ENCODE data around the gene PRKCB. TPM values are rescaled to one million over a fixed set of nuclear protein-coding genes. Genes with fewer than 3 reads are reported as not detected.

PRKCB gene
- total RNA-seq, 1 experiment from 2014 or later = not detected

DNA sequence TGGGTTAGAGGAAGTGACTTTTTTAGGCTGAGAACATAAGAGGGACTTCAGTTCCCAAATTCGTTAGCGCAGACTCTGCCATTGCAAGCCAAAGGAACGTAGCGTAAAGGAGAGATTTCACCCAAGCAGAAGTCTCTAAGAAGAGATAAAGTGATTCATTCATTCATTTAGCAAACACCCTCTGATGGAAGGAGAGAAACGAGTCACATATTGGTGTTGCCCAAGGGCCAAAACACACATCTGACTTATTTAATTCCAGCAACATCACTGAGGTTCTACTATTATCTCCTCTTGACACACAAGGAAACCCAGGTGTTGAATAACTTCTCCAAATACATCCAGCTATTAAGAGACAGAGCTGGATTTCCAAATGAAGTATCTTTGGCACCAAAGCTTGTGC, 334.6 kb downstream of the PRKCB start:
- DNase-seq (ENCODE audit: low spot score) = no peak

DNA sequence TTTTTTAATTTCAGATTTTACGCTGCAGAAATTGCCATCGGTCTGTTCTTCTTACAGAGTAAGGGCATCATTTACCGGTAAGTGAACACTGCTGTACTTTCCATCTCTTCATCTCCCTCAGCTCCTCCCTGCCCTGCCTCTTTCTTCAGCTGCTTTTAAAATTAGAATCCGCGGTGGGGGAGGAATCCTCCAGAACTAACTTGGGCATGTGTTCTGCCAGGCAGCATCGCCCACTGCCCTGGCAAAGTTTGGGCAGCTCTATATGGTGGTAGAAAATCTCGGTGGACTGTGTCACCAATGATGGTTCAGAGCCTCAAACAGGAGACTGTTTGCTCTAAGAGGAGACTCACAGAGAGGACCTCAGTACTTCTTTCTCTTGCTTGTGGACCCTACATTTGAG, 338.7 kb downstream of the PRKCB start:
- DNase-seq (ENCODE audit: low spot score) = no peak

DNA sequence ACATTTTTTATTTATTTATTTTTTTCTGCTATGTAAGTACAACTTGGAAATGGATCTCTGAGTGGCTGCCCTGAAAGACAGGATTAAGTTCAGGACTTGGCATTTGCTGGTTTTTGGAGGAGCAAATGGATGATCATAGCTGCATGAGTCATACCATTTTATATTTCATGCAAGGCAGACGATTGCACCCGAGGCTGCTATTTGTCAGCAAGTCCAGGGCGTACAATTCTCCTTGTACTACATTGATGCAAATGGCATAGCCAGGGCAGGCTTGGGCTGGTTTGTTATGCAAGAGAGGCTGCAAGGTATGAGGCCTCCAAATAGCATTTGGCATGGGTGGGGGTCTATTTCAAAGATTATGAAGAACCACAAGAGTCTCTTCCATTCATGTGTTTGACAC, 339.2 kb downstream of the PRKCB start:
- DNase-seq (ENCODE audit: low spot score) = no peak

DNA sequence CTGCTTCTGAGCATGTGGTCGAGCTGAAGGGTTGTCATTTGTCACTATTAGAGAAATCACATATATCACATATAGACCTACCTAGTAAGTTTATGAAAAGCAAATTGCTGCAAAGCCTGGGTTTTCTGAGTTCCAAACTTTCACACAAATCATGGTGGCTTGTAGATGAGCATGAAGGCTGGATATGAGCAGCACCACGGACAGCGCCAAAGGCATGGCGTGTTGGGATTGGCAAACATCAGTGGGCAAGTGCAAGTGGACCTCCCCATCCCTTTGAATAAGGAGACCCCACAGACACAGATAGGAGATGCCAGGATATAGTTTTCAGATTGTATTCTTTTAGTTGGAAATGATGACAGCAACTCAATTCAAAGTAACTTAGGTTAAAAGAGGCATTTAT, 342.7 kb downstream of the PRKCB start:
- no peak for DNase-seq (ENCODE audit: low spot score)

DNA sequence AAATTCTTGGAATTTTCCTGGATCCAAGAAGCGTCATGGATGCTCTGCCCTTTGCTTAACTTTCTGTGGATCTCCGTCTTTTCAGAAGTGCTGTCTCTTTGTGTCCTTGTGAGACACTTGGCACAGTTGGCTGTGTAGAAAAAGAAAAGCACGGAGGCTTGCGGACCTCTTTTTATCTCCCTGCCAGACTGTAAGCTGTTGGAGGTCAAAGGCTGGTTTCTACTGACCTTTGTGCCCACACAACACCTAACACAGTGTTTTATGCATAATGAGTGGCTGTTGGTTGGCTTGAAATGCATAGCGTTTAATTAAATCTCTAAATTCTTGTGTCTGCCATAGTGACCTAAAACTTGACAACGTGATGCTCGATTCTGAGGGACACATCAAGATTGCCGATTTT, 344.7 kb downstream of the PRKCB start:
- DNase-seq (ENCODE audit: low spot score) = no peak

DNA sequence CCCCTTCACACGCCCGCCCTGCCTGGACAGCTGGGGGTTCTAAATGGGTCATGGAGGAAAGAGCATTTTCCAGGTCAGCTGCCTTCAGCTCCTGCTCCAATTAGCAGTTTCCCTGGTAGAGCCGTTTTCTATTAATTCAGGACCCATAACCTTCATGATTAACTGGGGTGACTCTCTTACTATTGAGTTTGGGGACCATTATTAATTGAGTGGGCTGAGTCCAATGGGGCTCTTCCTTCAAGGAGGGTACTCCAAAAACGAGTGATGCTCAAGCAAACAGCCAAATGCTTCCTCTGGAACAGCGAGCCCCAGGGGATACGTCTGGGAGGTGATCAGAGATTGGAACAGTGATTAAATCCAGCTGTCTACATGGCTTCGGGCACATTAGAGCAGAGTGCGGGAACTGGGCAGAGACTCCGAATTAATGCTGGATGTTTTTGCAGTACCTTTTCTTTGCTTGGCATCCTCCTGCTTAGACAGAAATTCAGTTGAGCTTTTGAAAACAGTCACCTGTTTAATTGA, 352.3 kb downstream of the PRKCB start:
- no peak for DNase-seq (ENCODE audit: low spot score)

DNA sequence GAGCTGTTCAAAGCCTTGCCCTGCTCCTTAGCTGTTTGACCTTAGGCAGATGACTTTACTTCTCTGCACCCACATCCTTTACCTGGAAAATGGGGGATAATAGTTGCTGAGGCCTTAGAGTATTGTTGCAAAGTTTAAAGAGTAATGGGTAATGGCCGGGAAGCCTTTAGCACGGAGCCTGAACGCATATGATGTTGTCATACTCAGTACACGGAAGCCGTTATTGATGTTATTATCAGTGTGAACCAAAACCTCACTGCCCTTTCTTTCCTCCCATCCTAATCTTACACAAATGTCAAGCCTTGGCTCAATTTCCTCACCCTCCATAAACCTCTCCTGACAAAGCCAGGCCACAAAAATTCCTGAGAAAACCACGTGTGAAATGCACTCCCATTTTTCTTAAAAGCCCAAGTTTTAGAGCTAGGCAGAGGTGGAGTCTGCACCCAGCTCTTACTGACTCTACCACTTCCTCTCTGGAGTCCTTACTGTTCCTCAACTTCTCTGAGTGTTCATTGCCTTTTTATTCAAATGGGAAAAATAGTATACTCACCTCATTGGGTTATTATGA, 353.1 kb downstream of the PRKCB start:
- no peak for DNase-seq (ENCODE audit: low spot score)

DNA sequence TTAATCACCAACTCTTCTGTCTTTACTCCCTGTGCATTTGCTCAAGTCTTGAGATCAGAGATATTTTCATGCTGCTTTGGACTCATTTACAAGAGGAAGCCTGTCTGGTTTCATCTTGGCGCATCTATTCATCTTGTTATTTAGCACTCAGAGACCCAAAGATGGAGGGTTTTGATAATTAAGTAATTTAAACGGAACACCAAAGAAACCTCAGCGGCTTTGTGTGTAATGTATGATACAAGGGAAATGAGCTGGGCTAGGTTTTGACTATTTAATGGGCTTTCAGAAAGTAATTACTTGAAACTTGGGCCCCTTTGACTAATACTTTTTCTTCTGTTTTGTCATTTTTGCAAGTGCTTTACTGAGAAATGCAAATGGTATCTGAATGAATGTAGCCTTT, 354.2 kb downstream of the PRKCB start:
- no peak for DNase-seq (ENCODE audit: low spot score)

DNA sequence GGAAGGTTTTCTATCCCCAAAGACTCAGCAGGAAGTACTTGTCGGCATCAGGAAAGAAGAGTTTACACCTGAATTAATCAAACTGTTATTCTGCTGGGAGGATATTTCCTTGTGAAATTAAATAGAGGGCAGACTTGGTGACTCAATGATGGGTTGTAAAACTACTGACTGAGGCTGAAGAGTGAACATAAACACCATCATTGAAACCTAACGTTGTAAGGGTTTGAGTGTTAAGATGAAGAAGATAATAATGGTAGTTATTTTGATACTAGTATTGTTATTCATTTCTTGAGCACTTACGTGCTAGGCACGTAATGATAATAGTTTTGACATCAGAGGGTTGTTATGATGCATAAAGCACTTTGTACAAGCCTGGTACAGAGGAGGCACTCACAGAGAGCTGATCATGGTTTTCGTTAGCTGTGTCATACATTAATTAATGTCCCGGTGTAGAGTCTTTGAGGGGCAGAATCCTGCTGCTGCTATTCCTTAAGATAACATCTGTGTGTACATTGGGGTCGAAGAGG, 356.2 kb downstream of the PRKCB start:
- DNase-seq (ENCODE audit: low spot score) = no peak

DNA sequence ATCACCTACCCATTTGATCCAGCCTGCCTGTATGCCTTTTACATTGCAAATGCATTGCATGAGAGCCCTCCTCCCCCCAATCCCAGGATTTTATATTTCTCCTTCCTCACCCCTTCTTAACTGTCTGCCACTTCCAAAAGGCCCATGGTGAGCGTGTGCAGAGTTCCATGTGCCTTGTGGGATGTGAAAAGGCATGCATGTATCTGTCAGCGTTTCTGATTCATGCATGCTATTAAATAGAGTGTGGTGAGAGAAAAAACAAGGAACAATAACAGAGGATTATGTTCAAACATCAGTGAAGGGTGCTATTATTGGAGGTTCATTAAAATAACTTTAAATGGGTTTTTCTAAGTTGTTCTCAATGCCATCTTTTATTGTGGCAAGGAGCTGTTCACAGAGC, 359.4 kb downstream of the PRKCB start:
- DNase-seq (ENCODE audit: low spot score) = no peak

DNA sequence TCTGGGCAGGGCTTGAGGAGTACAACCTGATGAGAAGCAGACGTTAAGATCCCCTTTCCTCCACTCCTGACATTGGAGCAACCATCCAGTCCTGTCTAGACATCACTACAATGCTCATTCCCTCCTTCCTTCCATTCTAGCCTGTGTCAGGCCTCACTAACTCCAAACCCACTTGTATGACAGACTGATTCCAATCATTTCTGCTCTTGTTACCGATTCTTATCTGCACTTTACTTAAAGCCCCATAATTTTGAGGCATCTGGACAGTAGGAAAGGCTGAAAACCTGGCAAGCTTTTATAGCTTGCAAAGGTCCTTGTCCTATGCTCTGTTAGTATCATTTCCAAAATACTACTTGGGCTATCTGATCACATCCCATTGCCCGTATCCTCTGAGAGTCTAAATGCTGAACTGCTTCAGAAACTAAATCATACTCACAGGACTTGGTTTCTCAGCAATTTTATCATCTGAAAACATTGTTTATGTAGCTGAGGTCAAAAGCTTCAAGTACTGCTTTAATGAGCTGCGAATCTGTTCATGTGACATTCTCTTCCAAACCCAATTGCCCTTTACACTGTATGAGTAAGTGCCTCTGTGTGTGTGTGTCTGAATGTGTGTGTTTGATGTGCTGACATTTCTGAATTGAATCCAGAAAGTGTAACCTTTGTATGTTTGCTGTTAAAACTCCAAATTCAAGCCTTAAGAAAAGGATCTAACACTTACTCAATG, 363.2 kb downstream of the PRKCB start:
- no peak for DNase-seq (ENCODE audit: low spot score)

DNA sequence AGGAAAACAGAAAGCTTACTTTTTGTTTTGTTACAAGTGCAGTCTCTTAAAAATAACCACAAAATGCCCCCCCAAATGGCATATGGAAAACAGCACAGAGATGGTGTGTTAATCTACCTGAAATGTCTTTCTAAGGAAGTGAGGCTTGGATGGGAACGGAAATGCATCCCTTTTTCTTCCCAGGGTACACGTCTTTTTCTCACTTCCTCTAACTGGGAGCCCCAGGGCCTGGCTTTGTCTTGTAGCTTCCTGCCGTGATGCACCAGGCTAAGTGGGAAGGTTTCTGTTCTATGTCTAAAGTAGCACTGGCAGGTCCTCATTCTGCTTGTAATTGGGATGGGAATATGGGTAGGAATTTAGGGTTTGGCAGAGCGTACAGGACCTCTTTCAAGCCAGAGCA, 367.9 kb downstream of the PRKCB start:
- no peak for DNase-seq (ENCODE audit: low spot score)

DNA sequence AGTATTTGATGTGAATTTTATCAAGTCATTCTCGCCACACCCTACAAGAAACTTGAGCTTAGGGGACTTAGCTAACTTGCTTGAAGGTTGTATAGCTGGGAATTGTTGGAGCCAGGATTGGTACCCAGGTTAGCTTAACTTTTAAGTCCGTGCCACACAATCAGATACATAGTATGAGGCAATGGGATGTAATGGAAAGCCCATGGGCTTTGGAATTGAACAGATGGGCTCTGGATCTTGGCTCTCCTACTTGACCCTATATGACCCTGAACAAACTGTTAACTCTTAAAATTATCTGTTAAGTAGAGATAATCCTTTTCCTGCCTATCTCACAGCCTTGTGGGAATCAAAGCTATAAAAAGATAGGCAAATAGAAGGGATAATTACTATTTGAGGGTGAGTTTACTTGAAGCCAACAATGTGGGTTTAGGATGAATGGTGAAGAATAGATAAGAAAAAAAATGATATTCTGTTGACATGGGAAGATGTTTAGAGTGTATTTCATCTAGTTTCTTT, 368.4 kb downstream of the PRKCB start:
- no peak for DNase-seq (ENCODE audit: low spot score)

DNA sequence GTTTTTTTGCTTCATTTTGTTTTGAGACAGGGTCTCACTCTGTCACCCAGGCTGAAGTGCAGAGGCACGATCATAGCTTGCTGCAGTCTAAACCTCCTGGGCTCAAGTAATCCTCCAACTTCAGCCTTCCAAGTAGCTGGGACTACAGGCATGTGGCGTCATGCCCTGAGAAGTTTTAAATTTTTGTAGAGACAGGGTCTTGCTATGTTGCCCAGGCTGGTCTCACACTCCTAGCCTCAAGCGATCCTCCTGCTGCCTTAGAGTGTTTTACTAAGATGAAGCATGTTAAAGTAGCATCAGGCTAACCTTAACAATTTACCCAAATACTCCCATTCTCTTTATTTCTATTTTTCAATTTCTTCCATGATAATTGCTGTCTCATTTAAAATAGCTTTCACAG, 371.1 kb downstream of the PRKCB start:
- no peak for DNase-seq (ENCODE audit: low spot score)

DNA sequence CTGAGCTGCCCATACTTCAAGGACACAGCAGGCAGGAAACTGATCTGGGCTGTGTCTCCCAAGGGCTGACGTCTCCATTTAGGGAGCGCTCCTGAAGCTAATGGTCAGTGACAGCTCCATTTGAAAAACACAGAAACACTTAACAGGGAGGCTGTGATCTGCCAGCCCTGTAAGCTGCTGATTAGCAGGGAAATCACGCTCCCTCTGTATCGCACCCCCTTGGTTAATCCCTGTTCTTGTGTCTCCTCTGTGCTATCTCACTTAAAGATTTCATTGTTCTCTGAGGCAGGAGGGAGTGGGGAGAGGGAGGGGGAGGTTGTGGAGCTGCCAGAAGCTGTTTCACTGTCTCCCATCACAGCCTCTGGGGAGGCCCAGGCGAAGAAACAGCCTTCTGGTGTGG, 372.9 kb downstream of the PRKCB start:
- no peak for DNase-seq (ENCODE audit: low spot score)

DNA sequence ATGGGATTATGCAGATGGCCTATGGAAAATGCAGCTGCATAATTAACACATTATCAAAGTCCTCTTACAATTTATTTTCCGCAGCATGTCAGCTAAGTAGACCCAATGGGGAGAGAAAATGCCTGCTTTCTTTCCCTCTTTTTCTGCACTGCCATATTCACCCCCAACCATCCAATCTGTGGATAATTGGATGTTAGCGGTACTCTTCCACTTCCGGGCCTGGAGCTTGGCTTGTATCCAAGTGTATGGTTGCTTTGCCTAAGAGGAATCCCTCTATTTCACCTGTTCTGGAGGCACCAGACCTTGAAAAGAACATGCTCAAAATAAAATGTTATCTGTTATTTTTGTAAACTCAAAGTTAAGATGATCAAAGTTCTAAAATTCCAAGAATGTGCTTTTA, 379.2 kb downstream of the PRKCB start:
- no peak for DNase-seq (ENCODE audit: low spot score)

DNA sequence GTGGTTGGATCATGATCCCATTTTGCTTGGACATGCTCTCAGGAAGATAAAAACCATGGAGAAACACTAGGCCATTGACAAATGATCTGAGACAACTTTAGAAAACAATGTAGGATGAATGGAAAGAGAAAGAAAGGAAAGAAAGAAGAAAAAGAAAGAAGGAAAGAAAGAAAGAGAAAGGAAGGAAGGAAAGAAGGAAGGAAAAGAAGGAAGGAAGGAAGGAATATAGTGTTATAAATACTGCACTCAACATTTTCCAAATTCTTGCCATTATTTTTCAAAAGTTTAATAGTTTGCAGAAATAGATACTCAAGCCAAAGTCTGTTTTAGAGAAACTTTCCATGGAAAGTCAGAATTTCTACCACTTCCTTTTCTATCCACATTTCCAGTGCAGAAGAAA, 381.2 kb downstream of the PRKCB start:
- no peak for DNase-seq (ENCODE audit: low spot score)

DNA sequence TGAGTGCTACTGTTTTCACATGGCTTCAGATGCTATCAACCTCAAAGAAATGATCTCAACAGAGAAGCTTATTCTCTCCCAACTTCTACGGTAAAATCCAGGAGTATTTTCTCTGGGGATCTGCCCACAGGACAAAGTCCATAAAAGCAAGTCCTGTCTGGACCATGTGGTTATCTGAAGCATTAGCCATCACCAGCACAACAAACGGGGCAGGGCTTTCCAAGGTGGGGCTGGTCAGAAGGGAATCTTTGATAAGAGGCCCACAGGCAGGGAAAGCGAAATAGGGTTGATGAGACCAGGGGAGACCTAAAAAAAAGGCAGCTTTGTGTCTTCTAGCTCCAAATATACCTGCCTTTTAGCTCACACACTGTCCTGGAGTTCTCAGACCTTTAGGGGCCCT, 381.7 kb downstream of the PRKCB start:
- no peak for DNase-seq (ENCODE audit: low spot score)

DNA sequence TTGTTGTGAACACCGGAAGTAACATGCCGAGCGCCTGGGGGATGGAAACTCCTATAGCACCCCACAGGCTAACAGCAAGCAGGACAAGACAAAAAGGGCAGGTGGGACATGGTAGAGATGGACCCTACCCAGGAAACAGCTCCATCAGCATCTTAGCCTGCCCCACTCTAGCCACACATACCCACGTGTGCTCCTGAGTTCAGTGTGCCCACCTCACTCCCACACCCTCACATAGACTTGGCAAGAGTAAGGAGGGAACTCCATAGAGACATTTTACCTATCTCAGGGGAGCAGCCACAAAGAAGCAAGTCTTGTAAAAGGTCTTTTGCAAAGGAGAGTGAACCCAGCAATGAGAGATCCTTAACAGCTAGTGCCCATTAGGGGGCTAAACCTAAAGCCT, 382.5 kb downstream of the PRKCB start:
- no peak for DNase-seq (ENCODE audit: low spot score)

DNA sequence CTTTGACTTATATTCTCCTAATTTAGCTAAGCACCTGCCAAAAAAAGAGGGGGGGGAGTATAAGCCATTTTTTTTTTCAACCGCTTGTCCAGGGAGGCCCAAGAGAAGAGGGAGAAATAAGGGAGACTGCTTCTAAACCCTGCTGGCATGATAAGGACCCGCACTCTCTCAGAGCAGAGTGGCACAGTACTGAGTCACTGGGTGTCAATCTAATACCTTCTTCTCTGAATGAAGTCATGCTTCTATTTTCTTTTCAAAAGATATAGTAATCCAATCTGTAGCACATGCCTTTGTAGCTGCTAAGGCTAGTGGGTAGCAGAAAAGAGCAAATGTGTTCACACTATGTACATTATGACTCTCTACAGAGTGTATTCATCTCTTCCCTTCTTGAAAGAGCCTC, 385.4 kb downstream of the PRKCB start:
- DNase-seq (ENCODE audit: low spot score) = no peak

DNA sequence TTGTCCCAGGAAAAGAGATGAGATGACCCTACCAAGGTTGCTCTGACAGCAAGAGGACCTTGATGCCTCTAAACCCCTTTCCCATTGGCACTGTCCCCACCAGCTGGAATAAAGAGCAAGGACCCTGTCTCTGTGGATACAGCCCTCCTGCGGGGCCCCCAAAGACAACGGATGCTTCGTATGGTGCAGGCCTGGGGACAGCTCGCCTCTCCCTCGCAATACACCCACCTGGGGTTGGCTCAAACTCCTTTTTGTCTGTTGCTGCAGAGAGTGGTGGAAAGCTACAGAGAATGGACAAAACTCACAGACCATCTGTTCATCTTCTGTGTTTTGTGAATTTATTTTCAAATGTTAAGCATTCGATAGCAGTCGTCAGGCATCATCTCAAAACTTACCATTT, 392.7 kb downstream of the PRKCB start:
- DNase-seq (ENCODE audit: low spot score) = no peak

DNA sequence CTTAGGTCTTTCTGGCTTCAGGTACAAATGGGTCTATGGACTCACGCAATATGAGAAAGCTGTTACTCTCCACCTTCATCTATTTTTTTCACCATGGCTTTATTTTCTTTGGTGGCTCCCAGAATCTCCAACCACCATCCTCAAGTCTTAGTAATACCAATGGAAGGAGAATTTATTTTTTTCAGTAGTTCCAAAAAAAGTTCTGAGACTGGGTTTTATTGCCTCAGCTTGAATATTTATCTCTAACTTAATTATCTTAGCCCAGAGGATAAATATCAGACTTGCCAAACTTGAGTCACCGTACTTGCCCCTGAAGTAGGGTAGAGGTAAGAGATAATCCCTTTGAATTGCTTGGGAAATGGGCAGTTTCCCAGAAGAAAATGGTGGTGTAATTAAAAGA, 397.2 kb downstream of the PRKCB start:
- no peak for DNase-seq (ENCODE audit: low spot score)

DNA sequence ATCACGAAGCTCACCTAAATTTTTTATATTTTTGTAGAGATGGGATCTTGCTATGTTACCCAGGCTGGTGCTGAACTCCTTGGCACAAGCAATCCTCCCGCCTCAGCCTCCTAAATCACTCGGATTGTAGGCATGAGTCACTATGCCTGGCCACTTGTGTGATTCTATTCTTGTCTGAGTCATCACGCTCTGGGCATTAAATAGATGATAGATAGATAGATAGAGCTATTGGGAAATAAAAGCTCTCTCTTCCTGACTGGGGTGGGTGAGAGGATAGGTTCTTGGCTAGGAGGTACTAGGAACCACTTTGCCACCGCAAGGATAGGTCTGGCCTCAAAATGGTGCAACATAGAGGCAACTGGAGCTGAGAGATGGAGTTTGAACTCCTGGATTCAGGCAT, 399.0 kb downstream of the PRKCB start:
- peak; percentile 11 for DNase-seq (ENCODE audit: low spot score)

All from A172 (cell line).